Fibroblast of pulmonary artery (primary cell): ENCODE results near the gene HABP4.

ENCODE experiments used
- DNase-seq: peaks from one replicate; pipeline ENCODE4 v3.0.0-alpha.2; 2010; ENCODE audit warnings: low read depth
- H3K4me3 ChIP-seq: replicated peaks from 2 replicates; pipeline ENCODE4 v1.5.1; 2011; ENCODE audit warnings: low read depth, mild to moderate bottlenecking, control low read depth, low read length, moderate library complexity
- TF ChIP-seq, protein P1 (sequence below): IDR thresholded peaks from 2 replicates; pipeline ENCODE4 v1.5.1; 2011; ENCODE audit warnings: mild to moderate bottlenecking, control low read depth, low read length, inconsistent platforms; ENCODE audit errors: missing control alignments

HABP4 gene

DNA sequence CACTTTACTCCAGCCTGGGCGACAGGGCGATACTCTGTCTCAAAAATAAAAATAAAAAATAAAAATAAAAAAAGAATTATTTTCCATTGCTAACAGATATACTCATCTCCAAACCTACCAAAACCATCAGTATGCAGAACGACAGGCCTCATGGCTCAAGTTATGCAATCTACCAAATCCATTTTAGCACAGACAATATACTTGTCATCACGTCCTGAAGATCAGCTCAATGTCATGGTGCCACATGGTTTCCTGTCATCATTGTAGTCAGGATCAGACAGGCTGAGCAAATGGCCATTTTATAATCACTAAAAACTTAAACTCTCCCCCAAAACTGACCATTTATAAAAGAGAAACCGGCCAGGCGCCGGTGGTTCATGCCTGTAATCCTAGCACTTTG, 69.1 kb downstream of the HABP4 start:
- TF ChIP-seq, protein P1, sequence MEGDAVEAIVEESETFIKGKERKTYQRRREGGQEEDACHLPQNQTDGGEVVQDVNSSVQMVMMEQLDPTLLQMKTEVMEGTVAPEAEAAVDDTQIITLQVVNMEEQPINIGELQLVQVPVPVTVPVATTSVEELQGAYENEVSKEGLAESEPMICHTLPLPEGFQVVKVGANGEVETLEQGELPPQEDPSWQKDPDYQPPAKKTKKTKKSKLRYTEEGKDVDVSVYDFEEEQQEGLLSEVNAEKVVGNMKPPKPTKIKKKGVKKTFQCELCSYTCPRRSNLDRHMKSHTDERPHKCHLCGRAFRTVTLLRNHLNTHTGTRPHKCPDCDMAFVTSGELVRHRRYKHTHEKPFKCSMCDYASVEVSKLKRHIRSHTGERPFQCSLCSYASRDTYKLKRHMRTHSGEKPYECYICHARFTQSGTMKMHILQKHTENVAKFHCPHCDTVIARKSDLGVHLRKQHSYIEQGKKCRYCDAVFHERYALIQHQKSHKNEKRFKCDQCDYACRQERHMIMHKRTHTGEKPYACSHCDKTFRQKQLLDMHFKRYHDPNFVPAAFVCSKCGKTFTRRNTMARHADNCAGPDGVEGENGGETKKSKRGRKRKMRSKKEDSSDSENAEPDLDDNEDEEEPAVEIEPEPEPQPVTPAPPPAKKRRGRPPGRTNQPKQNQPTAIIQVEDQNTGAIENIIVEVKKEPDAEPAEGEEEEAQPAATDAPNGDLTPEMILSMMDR: no peak
- no peak overlapping the region for H3K4me3 ChIP-seq
- no peak for DNase-seq

DNA sequence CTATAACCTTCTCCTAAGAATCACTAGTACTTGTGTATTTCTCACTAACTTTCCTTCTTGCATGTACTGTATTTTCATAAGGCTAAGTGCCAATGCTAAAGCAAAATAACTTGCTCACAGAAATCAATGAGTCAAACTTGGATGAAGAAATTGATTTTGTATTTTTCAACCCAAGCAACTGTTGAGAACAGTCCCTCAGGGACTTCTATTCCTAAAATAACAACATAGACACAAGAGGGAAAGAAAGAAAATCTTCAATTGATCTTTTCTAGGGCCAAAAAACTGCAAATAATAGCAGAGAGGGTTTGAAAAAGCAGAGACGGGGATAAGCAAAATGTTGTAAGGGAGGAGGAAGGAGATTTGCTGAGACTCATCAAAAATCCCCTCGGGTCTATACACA, 69.8 kb downstream of the HABP4 start:
- H3K4me3 ChIP-seq: no peak overlapping the region
- DNase-seq: no peak
- TF ChIP-seq, protein P1: no peak

- DNase-seq: no peak
- H3K4me3 ChIP-seq: no peak overlapping the region
- TF ChIP-seq, protein P1: no peak
Observed at GRCh38 chr9:96522366-96522765, 72.4 kb downstream of the HABP4 start.

GRCh38 chr9:96523374-96523773, 73.4 kb downstream of the HABP4 start:
- TF ChIP-seq, protein P1: no peak
- DNase-seq: peak; percentile 43
- no peak overlapping the region for H3K4me3 ChIP-seq

- no peak for DNase-seq
- TF ChIP-seq, protein P1: no peak
- no peak overlapping the region for H3K4me3 ChIP-seq
Observed at GRCh38 chr9:96524045-96524444, 74.1 kb downstream of the HABP4 start.

GRCh38 chr9:96524764-96525163, 74.8 kb downstream of the HABP4 start:
- TF ChIP-seq, protein P1: no peak
- DNase-seq: no peak
- H3K4me3 ChIP-seq: no peak overlapping the region

- TF ChIP-seq, protein P1: no peak
- no peak for DNase-seq
- H3K4me3 ChIP-seq: no peak overlapping the region
Observed at GRCh38 chr9:96532173-96532572, 82.2 kb downstream of the HABP4 start.
